Measurements from ENCODE around the gene ZDHHC1. TPM values are rescaled to one million over a fixed set of nuclear protein-coding genes. Genes with fewer than 3 reads are reported as not detected.

The ZDHHC1 gene
- total and polyA plus RNA-seq, 7 donors, result 1.7 to 11.0 (median 5.8) TPM

DNA sequence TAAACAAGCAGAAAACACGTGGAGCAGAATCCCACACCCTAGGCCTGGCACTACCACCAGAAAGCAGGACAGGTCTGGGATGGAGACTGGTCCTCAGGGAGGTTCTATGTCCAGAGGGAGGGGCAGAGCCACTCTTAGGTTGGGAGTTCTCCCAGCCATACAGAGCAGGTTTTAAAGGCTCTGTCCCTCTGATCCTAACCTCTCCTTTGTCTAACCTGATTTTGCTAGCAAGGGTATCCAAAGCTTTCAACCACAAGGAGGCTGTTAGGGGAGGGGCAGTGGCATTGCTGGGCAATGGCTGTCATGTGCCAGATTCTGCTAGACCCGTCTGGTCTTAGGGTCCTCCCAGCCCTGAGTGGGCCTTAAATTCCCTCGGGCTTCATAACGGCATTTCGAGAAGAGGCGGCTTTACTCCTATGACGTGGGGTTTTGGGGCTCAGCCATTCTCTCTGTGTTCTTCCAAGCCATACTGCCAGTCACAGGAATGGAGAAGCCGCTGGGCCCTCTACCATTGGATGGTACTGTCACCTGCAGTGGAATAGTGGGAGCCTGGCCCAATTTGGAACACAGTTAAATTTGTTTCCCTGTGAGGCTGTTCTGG, 28.7 kb downstream of the ZDHHC1 start:
- Histone ChIP-seq H3K9me3 (no peaks in the 10 kb centered on the region), H3K27me3 (ENCODE audit: insufficient read depth in 3 of 3, low read length in 2 of 3) (peaks cover 0 to 4% (median 0%) of the 10 kb centered on the region in 3 donors), H3K4me3 (no peak overlapping the region), H3K4me1 (peaks cover 13% of the 10 kb centered on the region), H3K27ac (no peak overlapping the region), H3K36me3 (ENCODE audit: insufficient read depth in 1 of 2, low read depth in 1 of 2) (no peaks in the 10 kb centered on the region)
- no peak for DNase-seq
- TF ChIP-seq, protein P1, sequence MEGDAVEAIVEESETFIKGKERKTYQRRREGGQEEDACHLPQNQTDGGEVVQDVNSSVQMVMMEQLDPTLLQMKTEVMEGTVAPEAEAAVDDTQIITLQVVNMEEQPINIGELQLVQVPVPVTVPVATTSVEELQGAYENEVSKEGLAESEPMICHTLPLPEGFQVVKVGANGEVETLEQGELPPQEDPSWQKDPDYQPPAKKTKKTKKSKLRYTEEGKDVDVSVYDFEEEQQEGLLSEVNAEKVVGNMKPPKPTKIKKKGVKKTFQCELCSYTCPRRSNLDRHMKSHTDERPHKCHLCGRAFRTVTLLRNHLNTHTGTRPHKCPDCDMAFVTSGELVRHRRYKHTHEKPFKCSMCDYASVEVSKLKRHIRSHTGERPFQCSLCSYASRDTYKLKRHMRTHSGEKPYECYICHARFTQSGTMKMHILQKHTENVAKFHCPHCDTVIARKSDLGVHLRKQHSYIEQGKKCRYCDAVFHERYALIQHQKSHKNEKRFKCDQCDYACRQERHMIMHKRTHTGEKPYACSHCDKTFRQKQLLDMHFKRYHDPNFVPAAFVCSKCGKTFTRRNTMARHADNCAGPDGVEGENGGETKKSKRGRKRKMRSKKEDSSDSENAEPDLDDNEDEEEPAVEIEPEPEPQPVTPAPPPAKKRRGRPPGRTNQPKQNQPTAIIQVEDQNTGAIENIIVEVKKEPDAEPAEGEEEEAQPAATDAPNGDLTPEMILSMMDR (IDR thresholded peaks at IDR 0.05), result no peak
- ATAC-seq, result no peak
- WGBS, 3 donors, result 87 to 91% (median 89%) methylated on average over 8 of the region's 8 CpGs
- intact Hi-C loops (cut with DNase I), result no loop called here

DNA sequence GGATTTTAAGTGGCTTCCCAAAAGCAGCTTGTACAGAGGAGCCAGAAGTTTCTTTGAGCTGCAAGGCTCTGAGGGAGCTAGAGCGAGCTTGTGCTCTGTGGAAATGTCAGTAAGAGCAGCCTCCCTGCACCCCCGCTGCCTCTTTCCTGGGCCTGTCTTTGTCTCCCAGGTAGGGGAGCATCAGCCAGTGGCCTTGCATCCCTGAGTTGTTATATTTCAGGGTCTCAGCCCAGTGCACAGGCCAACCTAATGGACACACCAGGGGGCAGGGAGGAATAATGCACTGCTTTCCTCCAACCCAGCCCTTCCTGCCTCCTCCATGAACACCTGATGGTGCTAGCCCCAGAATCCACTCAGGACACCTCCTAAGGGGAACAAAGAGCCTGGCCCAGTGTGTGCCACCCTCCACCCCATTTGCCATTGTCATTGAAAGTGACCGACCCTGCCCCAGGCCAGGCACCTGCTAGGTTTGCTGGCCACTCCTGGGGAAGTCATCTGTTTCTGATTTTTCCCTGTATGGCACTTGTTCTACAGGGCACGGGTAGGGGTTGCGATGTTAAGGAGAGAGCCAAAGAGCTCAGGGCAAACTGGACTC, 29.3 kb downstream of the ZDHHC1 start:
- Histone ChIP-seq H3K9me3 (no peaks in the 10 kb centered on the region), H3K27ac (no peak overlapping the region), H3K27me3 (ENCODE audit: insufficient read depth in 3 of 3, low read length in 2 of 3) (peaks cover 0 to 3% (median 0%) of the 10 kb centered on the region in 3 donors), H3K4me3 (no peak overlapping the region), H3K36me3 (ENCODE audit: insufficient read depth in 1 of 2, low read depth in 1 of 2) (no peaks in the 10 kb centered on the region), H3K4me1 (peaks cover 10% of the 10 kb centered on the region)
- intact Hi-C loops (cut with DNase I), result no loop called here
- WGBS, 3 donors, result 96% methylated on average over 5 of the region's 5 CpGs
- TF ChIP-seq, protein P1 (IDR thresholded peaks at IDR 0.05), result no peak
- no peak for DNase-seq
- ATAC-seq, result no peak

DNA sequence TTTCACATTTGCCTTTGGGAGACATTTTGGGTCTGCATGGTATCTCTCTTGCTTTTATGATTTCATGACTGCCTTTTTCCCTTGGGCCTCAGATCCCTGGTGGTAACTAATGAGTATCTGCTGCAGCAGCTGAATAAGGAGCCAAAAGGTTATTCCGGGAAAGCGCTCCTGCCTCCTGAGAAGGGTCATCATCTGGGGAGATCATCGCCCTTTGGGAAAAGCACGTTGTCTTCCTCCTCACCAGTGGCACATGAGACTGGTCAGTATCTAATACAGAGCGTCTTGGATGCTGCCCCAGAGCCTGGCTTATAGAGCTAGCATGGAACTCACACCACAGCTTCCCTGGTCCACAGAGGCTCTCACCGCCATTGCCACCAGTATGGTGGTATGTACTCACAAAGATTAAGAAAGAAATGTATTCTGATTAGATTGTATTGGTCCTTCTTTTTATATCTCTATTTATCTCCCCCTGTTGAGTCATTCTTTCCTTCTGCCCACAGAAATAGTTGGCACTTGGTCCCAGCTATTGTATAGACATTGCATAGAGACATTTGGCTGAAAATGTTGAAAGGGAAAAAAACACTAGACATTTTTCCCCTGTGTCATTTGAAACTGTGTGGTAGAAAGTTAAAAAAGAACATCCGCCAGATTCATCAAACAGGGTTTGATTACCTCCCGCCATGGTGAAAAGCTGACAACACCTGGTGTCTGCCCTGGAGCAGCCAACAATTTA, 31.3 kb downstream of the ZDHHC1 start:
- TF ChIP-seq, protein P1 (IDR thresholded peaks at IDR 0.05), result no peak
- peak in 1 of 4 donors; percentile 20 for ATAC-seq
- Histone ChIP-seq H3K9me3 (no peaks in the 10 kb centered on the region), H3K27me3 (ENCODE audit: insufficient read depth in 3 of 3, low read length in 2 of 3) (no peaks in the 10 kb centered on the region), H3K36me3 (ENCODE audit: insufficient read depth in 1 of 2, low read depth in 1 of 2) (no peaks in the 10 kb centered on the region), H3K27ac (no peak overlapping the region), H3K4me3 (no peak overlapping the region), H3K4me1 (peaks cover 15% of the 10 kb centered on the region)
- 79 to 85% (median 82%) methylated on average over 8 of the region's 8 CpGs for WGBS, 3 donors
- intact Hi-C loops (cut with DNase I), result no loop called here
- DNase-seq, result no peak

DNA sequence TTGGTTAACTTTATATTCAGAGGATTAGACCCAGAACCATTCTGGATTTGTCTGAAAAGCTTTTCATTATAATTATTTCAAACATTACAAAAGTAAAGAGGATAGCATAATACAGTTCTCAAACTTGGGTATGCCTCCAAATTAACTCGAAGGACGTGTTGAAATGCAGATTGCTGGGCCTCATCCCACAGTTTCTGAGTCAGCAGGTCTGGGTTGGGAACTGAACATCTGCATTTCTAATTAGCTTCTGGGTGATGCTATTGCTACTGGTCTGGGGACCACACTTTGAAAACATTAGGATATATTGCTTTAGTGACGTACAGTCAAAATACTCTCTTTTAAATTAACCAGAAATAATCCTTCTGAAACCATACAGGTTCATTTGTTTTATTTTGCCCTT, 33.0 kb downstream of the ZDHHC1 start:
- no peak overlapping the region for H3K4me3 ChIP-seq
- WGBS, 3 donors, result 79 to 84% (median 83%) methylated on average over 3 of the region's 3 CpGs
- H3K27ac ChIP-seq, result no peak overlapping the region
- H3K27me3 ChIP-seq (ENCODE audit: insufficient read depth in 3 of 3, low read length in 2 of 3), result no peaks in the 10 kb centered on the region
- peaks cover 14% of the 10 kb centered on the region for H3K4me1 ChIP-seq
- ATAC-seq, result no peak
- H3K36me3 ChIP-seq (ENCODE audit: insufficient read depth in 1 of 2, low read depth in 1 of 2), result no peaks in the 10 kb centered on the region
- no peak for DNase-seq
- no peaks in the 10 kb centered on the region for H3K9me3 ChIP-seq
- intact Hi-C loops (cut with DNase I), result no loop called here
- TF ChIP-seq, protein P1 (IDR thresholded peaks at IDR 0.05), result no peak

Data from psoas muscle (tissue), 8 donors.